GM18951 (cell line): ENCODE results near the gene IL23R.

Experiments used
- POLR2A ChIP-seq: IDR thresholded peaks from 4 replicates; pipeline ENCODE4 v1.6.1; 2011; ENCODE audit warnings: mild to moderate bottlenecking; ENCODE audit not compliant: insufficient read length, insufficient read depth; ENCODE audit errors: extremely low read depth
- in situ Hi-C: fragments of 300-500 bp; cut with MboI; formaldehyde crosslinking; loops from one replicate; pipeline ENCODE4 v1.12.0; 2022; ENCODE audit warnings: low sequenced_read_pairs, mixed read lengths, inconsistent platforms; ENCODE audit not compliant: unreplicated experiment

IL23R gene

GRCh38 chr1:67166196-67166595, at the start of gene IL23R:
Gene IL23R (plus strand): TSS chr1:67166454. CDS start chr1:67168121, 1,667 bp downstream.
- TF ChIP-seq POLR2A: no peak
- in situ Hi-C loops: no loop called here

GRCh38 chr1:67118191-67118590, 48.1 kb upstream of the IL23R start:
- no peak for TF ChIP-seq POLR2A
- in situ Hi-C loops: no loop called here

- in situ Hi-C loops: no loop called here
- TF ChIP-seq POLR2A: no peak
Measured at GRCh38 chr1:67118646-67119045, 47.6 kb upstream of the IL23R start.

- in situ Hi-C loops: no loop called here
- no peak for TF ChIP-seq POLR2A
Measured at GRCh38 chr1:67120855-67121619, 45.2 kb upstream of the IL23R start.

- TF ChIP-seq POLR2A: no peak
- in situ Hi-C loops: no loop called here
Measured at GRCh38 chr1:67124455-67124854, 41.8 kb upstream of the IL23R start.

- in situ Hi-C loops: no loop called here
- TF ChIP-seq POLR2A: no peak
Measured at GRCh38 chr1:67126111-67126746, 40.0 kb upstream of the IL23R start.

GRCh38 chr1:67126974-67127373, 39.3 kb upstream of the IL23R start:
- in situ Hi-C loops: no loop called here
- TF ChIP-seq POLR2A: no peak

- in situ Hi-C loops: no loop called here
- no peak for TF ChIP-seq POLR2A
Measured at GRCh38 chr1:67130673-67131072, 35.6 kb upstream of the IL23R start.

GRCh38 chr1:67133177-67133576, 33.1 kb upstream of the IL23R start:
- no peak for TF ChIP-seq POLR2A
- in situ Hi-C loops: no loop called here

- no peak for TF ChIP-seq POLR2A
- in situ Hi-C loops: no loop called here
Measured at GRCh38 chr1:67134695-67135094, 31.6 kb upstream of the IL23R start, which contains the start of gene C1orf141. Gene C1orf141 (minus strand): TSS chr1:67134970. CDS start chr1:67127240, 7,730 bp downstream.

GRCh38 chr1:67135354-67135753, 30.9 kb upstream of the IL23R start:
- no peak for TF ChIP-seq POLR2A
- in situ Hi-C loops: no loop called here

GRCh38 chr1:67137307-67137753, 28.9 kb upstream of the IL23R start:
- in situ Hi-C loops: no loop called here

GRCh38 chr1:67138813-67139499, 27.3 kb upstream of the IL23R start:
- in situ Hi-C loops: no loop called here

More at GRCh38 chr1:67137307-67137753, 28.9 kb upstream of the IL23R start:
- no peak for TF ChIP-seq POLR2A

GRCh38 chr1:67140460-67140859, 25.8 kb upstream of the IL23R start:
- in situ Hi-C loops: loop anchor here (10.0 kb wide), 2 partner anchors 136 to 376 kb away; no protein-coding TSS in a partner anchor
- TF ChIP-seq POLR2A: no peak

More at GRCh38 chr1:67138813-67139499, 27.3 kb upstream of the IL23R start:
- no peak for TF ChIP-seq POLR2A

- in situ Hi-C loops: loop anchor here (10.0 kb wide), 2 partner anchors 137 to 377 kb away; no protein-coding TSS in a partner anchor
Measured at GRCh38 chr1:67141832-67142231, 24.4 kb upstream of the IL23R start.
